ENCODE results near the gene SELENOW.
"Not testable (repeated sequence)": the region's sequence is repeated elsewhere in the genome, so short reads cannot be mapped to it uniquely, and the experiment has no call there.

Gene SELENOW

GRCh38 chr19:47756953-47757608 lies 21.4 kb upstream of the SELENOW start:
- no peak for DNase-seq

GRCh38 chr19:47757617-47758442 lies 20.7 kb upstream of the SELENOW start:
- no peak for DNase-seq

DNA sequence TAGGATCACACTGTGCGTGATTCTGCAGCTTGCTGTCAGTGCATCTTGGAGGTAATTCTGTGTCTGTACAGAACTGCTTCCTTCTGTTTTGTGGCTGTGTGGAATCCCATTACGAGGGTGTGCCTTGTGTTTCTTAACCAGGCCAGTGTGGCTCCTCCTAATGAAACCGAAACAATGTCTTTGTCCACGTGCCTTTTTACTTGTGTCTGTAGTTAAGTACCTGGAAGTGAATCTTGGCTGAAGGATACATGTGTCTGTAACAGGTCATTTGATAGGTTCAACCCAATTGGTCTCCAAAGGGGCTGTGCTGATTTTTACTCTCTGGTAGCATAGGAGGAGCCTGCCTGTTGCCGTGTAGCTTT lies 20.1 kb upstream of the SELENOW start:
- no peak for DNase-seq

GRCh38 chr19:47760632-47760999 lies 17.9 kb upstream of the SELENOW start:
- no peak for DNase-seq

GRCh38 chr19:47761566-47761965 lies 16.9 kb upstream of the SELENOW start:
- no peak for DNase-seq

DNA sequence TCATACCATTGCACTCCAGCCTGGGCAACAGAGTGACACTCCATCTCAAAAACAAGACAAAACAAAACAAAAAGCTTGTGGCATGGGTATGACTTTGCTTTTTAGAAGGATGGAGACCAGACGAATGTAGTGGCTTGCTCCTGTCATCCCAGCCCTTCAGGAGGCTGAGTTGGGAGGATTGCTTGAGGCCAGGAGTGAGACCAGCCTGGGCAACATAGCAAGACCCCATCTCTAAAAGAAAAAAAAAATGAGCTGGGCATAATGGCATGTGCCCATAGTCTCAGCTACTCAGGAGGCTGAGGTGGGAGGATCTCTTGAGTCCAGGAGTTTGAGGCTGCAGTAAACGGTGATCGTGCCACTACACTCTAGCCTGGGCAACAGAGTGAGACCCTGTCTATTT lies 16.4 kb upstream of the SELENOW start:
- no peak for DNase-seq

DNA sequence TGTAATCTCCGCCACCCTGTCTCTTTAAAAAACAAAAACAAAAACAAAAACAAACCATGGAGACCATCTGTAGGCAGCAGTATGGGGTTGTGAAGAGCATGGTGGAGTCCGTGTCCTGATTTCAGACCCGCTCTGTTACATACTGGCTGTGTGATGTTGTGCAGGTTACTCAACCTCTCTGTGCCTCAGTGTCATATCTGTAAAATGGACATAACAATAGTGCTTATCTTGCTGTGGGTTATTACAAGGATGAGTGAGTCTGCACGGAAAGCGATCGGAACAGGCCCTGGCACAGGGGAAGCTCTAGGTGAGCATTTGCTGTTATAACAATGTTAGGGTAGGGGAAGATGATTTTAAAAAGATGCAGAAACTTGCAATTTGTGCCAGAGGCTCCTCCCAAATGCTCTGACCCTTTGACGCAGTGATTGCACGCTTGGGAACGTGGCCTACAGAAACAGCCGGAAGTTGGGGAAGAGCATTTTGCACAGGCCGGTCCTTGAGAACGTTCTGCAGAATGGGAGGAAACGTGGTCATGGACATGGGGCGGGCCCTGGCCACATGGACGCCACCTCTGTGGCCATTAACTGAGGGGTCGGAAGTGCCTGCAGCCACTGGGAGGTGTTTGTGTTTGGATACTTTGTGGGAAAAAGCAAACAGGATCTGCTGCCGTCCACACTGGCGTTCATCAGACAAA lies 15.7 kb upstream of the SELENOW start:
- no peak for DNase-seq

GRCh38 chr19:47764705-47765104 lies 13.8 kb upstream of the SELENOW start:
- DNase-seq: not testable (repeated sequence)

GRCh38 chr19:47765523-47766358 lies 12.8 kb upstream of the SELENOW start:
- DNase-seq: peak; percentile 69

GRCh38 chr19:47766359-47766620 lies 12.2 kb upstream of the SELENOW start:
- no peak for DNase-seq

DNA sequence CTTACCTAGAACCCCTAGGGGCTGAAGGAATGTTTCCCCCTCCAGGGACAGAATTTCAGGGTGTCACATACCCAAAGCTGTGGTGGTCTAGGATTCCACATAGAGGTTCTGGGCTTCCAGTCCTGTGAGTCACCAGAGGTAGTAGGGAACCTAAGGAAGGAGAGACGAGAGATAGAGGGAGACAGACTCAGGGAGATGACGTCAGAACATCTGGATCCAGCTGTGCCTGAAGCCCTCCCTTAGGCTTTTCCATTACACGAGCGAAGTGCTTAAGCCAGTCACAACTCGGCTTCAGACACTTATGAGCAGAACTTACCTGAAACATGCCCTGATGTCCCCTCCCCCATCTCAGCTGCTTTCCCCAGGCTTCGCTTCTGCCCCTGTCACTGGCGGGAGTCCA lies 11.8 kb upstream of the SELENOW start:
- DNase-seq: no peak

GRCh38 chr19:47767349-47767748 lies 11.2 kb upstream of the SELENOW start:
- no peak for DNase-seq

DNA sequence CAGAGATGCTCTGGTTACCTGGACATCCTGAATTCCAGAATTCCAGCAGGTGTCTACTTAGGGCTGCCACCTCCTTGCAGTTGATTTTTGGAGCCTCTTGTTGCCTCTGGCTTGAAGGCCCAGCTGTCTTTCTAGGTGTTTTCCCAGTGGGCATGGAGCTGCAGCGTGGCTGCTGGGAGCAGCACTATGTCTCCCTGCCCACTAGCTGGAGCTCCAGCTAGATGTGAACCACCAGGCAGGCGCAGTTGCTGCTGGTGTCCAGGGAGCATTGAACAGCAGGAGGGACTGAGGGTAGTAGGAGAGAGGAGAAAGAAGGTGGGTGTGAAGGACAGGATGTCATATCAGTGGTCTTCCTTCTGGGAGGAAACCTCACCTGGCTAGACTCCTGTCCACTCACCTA lies 9.9 kb upstream of the SELENOW start:
- DNase-seq: no peak

DNA sequence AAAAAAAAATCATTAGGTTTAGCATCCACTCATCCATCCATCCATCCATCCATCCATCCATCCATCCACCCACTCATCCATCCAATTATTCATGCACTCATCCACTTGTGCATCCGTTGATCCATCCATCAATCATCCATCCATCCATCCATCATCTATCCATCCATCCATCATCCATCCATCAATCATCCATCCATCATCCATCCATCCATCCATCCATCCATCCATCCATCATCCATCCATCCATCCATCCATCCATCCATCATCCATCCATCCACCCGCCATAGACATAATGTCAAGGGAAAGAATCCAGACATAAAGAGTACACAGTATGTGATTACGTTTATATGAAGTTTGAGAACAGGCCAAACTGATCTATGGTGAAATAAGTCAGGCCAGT lies 9.0 kb upstream of the SELENOW start:
- DNase-seq: no peak

GRCh38 chr19:47771291-47771690 lies 7.2 kb upstream of the SELENOW start:
- DNase-seq: not testable (repeated sequence)

GRCh38 chr19:47776568-47776967 lies 1.9 kb upstream of the SELENOW start:
- DNase-seq: peak; percentile 84

GRCh38 chr19:47777245-47778048 lies 1.1 kb upstream of the SELENOW start:
- not testable (repeated sequence) for DNase-seq

DNA sequence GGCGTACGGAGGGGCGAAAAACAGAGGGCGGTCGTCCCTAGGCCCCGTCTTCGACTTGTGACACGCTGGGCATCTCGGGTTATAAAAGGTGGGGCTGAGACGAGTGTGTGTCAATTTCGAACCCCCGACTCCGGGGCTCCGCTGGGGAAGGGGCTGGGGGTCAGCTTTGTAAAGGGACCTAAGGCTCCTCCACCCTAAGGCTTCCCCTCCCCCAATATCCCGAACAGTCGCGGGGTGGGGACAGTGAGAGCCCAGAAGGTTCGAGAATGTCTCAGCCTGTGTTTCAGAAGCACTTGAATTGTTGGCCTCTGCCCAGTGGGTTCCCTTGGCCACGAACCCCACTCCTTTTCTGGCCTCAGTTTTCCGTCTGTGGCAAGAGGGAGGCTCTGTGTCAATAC lies 450 bp downstream of the SELENOW start:
- peak; percentile 45 for DNase-seq

DNA sequence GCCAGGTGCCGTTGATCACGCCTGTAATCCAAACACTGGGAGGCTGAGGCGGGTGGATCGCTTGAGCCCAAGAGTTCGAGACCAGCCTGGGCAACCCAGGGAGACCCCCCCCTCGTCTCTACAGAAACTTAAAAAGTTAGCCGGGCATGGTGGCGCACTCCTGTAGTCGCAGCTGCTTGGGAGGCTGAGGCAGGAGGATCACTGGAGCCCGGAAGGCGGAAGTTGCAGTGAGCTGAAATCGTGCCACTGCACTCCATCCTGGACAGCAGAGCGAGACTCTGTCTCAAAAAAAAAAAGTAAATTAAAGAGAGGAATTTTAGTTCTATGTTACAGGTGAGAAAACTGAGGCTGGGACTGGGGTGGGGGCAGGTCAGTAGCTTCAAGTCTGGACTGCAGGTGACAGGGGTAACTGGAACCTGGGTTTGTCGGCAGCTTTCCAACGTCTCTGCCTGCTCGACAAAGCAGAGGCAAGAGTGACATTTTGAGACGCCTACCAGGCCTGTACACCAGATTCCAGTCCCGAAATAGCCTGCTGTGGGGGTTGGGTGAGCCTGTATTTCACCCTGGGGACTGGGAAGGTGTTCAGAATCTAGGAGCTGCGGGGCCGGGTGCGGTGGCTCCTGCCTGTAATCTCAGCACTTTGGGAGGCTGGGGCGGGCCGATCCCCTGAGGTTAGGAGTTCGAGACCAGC lies 1.2 kb downstream of the SELENOW start:
- DNase-seq: no peak

- DNase-seq: no peak
Measured at GRCh38 chr19:47780215-47780551, 1.7 kb downstream of the SELENOW start.

GRCh38 chr19:47781590-47782262 lies 3.2 kb downstream of the SELENOW start:
- DNase-seq: no peak

Data from NCI-H69 (cell line).